ENCODE results near the gene GPER1.
"Not testable (repeated sequence)": the region's sequence is repeated elsewhere in the genome, so short reads cannot be mapped to it uniquely, and the experiment has no call there.

Gene GPER1

GRCh38 chr7:1103009-1103788 lies 15.3 kb downstream of the GPER1 start:
- peak; percentile 26 to 32 for DNase-seq (ENCODE audit: low read depth in 2 of 2)

DNA sequence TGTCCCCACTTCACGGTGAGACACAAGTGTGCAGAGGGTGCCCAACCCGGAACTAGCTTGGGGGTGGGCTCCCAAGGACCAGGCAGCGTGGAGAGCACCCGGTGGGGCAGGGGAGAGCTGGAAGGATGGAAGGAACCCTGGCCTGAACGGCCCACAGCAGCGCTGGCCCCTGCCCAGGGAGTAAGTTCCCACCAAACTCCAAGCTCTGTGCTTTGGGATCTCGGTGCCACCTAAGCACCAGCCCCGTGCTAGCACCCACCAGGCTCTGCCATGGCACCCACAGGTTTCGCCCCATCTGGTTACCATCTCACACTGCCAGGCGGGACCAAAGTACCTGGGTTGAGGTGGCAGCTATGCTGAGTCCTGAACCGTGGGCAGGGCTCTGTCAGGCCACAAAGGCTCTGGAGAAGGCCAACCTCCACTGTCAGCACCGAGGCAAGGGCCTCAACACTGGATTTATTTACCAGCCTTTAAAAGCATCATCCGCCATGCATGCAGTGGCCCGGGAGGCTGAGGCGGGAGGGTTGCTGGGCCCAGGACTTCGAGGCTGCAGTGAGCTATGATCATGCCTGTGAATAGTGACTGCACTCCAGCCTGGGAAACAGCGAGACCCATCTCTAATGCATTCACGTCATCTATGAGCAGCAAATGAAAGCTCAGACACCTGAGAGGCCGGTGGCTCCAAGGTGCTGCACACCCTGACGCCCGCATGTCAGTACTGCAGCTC lies 16.0 kb downstream of the GPER1 start:
- DNase-seq (ENCODE audit: low read depth in 2 of 2), result no peak

DNA sequence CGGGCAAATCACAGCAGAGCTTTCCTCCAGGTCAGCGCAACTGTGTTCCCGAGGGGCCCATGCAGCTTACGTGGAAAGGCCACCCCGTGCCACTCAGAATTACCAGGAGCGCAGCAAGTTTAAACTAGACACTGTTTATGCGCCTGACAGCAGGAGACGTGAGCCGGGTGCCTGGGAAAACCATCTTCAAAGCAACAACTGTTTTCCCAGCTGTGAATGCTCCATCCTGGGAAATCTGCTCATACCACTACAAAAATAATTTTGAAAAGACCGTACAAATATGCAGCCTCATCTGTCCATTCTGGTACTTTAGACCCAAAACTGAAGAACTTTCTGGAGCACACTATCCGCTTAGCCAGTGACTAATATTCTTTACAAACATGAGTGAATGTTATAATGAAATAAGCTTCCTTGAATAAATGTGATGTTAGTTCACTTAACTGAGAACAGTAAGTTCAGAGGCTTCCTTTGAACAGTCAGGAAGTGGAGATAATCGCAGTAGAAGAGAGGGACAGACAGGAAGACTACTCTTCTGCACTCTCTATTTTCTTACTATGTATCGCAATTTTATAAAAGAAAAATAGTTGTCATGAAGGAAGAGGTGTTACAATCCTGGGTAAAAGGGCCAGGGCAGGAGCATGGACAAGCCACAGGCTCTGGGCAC lies 16.7 kb downstream of the GPER1 start:
- no peak for DNase-seq (ENCODE audit: low read depth in 2 of 2)

GRCh38 chr7:1105189-1105588 lies 17.3 kb downstream of the GPER1 start:
- DNase-seq (ENCODE audit: low read depth in 2 of 2), result no peak

DNA sequence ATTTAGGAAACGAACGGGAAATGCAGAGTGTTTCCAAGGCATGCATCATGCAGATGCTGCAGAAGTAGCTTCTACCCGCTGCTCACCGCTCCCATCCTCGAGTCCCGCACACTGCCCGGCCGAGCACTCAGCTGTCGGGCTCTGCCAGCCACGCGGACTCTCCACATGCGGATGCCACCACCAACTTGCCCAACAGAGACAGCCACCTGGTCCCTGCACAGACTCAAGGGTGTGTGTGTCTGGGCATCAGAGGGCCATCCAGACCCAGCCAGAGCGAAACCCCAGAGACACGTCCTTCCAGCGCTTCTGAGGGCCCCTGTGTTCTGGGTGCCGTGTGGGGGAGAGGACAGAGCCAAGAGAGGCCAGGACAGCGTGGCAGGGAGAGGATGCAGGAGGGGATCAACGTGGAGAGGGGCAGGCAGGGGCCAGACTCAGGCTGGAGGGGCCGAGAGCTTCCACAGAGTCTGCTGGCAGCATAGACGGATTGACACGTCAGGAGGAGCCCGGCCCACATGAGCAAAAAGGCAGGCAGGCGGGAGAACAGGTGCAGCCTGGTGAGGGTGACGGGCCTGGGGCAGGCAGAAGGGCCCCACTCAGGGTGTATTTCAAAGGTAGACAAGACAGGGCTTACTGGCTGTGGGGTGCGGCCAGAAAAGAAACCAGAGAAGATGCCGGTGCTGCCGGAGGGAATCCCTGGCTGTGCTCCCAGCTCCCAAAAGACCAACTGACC lies 18.3 kb downstream of the GPER1 start:
- DNase-seq (ENCODE audit: low read depth in 2 of 2), result no peak

GRCh38 chr7:1106793-1107421 lies 19.0 kb downstream of the GPER1 start:
- DNase-seq (ENCODE audit: low read depth in 2 of 2), result no peak

DNA sequence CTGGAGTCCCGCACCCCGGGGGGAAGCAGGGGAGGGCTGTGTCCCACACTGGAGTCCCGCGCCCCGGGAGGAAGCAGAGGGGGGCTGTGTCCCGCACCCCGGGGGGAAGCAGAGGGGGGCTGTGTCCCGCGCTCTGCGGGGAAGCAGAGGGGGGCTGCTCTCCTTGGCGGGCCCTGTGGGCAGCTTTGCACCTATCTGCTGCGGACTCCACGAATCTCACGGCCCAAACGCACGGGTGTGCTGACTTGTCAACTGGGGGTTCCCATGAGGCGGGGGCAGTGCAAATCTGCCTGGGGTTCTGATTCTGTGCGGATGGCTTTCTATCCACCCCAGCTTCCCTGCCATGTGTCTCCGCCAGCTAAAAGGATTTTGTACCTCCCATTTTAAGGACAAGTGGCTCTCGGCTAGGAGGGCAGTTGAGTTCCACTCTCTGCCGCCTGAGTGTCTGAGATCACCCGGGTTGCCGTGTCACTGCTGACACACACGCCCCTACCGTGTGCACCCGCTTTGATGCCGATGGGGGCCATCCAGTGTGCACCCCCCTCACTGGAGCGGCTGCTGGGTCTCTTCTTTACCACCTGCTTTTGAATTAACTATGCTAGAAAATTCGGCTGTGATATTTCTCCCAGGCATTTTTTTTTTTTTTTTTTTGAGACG lies 20.5 kb downstream of the GPER1 start:
- no peak for DNase-seq (ENCODE audit: low read depth in 2 of 2)

DNA sequence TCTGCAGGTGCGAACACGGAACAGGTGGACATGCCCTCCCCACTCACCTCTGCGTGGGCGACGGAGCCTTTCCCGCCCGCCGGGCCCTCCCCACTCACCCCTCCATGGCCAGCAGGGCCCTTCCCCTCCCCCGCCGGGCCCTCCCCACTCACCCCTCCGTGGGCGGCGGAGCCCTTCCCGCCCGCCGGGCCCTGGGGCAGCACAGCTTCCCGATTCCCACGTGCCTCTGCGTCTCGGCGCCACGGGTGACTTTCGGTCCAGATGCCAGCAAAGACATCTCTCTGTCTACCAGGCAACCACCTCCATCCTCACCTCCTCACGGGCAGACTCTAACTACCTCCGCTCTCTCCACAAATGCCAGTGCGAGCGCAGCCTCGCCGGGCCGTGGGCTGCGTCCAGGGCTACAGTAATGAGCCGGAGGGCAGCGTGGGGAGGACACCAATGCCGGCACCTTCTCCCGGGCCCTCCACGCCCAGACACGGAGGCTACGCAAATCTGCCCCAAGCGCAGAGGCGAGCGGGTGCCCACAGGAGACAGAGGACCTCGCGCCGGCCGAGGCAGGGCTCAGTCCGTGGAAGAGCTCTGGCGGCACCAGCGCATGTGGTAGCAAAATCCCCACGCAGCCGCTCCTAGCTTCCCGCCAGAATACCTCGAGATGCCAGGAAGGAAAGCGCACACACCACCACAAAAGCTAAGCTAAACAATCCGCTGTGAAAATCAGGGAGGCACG lies 21.8 kb downstream of the GPER1 start:
- no peak for DNase-seq (ENCODE audit: low read depth in 2 of 2)

DNA sequence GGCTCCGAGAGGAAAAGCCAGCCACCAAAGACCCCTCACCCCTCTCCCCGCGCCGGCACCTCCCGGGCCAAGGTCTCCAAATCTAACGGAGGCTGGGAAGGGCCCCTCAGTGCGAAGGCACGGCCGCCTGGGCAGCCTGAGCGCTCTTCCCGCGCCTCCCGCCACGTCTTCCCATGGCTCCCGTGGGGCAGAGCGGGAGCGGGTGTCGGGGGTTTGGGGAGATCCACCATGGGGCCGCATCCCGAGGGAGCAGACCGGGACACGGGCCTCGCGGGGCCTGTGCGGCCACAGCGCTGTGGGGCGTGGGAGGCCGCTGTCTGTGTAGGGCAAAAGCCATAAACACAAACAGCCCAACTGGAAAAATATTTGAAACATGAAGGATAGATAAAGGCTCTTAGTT lies 22.4 kb downstream of the GPER1 start:
- no peak for DNase-seq (ENCODE audit: low read depth in 2 of 2)

GRCh38 chr7:1111156-1111555 lies 23.2 kb downstream of the GPER1 start:
- no peak for DNase-seq (ENCODE audit: low read depth in 2 of 2)

DNA sequence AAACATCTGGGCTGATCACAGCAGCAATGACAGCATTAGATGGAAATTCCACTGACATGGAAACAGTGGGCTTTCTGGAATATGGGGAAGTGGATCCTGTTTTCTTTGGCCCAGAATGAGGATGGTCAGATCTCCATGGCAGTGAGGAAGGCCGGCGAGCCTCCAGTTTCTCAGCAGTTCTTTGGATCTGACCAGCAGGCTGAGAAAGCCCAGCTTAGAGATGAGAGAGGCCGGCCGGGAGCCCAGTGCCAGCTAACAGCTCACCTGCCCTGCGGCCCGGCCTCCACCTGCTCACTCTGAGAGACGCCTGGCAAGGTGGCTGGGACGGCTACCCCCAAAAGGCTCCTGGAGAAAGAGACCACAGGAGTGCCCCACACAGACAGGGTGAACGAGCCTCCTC lies 24.2 kb downstream of the GPER1 start:
- no peak for DNase-seq (ENCODE audit: low read depth in 2 of 2)

DNA sequence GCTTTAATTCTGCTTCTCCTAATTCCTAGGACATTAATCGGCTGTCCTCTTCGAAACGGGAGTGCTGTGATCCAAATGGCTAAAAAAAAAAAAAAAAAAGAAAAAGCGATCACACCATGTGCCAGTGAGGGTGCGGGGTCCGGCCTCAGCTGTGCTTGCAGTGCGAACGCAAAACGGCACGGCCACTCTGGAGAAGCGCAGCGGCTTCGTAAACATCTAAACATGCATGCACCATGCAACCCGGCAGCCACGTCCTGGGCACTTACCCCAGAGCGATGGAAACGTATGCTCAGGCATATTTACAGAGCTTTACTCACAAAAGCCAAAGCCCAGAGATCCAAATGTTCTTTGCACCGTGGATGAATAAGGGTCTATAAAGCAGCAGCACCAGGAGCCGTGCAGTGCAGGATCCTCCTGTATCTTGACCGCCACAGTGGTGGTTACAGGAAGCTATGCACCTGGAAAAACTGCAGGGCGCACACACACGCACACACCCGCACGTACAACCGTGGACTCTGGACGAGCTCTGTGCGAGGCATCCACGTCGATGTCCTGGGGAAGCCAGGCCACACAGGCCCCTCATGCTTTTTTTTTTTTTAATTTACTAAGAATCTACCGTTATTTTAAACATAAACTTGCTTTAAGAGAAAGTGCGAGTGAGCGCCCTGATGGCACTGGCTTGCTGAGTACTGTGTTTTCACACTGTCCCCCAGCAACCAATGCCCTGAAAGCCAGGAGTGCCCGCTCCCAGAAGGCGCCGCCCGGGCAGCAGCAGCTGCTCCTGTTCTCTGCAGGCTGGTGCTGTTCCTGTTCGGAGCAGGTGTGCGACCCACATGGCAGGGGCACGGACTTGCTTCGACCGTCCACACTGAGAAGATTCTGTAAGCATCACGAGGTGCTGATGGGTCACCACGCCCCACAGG lies 25.0 kb downstream of the GPER1 start:
- no peak for DNase-seq (ENCODE audit: low read depth in 2 of 2)

- no peak for DNase-seq (ENCODE audit: low read depth in 2 of 2)
Observed at GRCh38 chr7:1113548-1113885, 25.6 kb downstream of the GPER1 start.

DNA sequence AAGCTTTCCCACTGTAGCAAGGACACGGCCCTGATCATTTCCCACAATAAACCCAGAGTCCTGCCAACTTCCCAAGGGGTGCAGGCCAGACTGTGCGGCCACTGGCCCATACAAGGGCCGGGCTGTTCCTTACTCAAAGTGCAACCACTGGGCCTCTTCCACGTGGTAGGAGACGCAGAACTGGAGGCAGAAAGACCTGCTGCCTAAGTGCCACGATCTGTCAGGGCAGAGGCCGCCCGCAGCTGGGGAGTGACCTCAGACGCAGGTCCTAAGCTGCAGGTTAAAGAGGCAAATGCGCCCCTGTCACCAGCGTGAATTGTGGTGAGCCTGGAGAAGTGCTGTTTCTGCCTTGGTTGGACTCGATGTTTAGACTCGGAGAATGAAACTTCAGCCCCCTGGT lies 26.2 kb downstream of the GPER1 start:
- DNase-seq (ENCODE audit: low read depth in 2 of 2), result no peak

- no peak for DNase-seq (ENCODE audit: low read depth in 2 of 2)
Observed at GRCh38 chr7:1114505-1114904, 26.6 kb downstream of the GPER1 start.

DNA sequence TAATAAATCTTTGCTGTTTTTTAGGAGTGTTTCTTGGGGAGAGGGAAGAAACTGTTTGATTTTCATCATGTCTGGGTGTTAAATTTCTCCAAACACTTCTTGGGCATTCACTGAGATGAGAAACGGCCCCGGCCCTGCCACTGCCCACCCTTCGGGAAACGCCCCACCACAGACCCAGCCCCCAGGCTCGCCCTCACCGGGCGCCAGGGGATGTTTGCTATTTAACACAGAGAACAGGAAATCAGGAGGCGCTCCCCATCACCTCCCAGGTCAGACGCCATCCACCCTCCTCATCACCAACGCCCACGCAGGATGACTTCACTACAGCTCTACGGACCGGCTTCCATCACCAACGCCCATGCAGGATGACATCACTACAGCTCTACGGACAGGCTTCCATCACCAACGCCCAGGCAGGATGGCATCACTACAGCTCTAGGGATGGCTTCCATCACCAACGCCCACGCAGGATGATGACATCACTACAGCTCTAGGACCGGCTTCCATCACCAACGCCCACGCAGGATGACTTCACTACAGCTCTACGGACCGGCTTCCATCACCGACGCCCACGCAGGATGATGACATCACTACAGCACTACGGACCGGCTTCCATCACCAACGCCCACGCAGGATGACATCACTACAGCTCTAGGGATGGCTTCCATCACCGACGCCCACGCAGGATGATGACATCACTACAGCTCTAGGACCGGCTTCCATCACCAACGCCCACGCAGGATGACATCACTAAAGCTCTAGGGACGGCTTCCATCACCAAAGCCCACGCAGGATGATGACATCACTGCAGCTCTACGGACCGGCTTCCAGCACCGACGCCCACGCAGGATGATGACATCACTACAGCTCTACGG lies 27.5 kb downstream of the GPER1 start:
- DNase-seq (ENCODE audit: low read depth in 2 of 2), result not testable (repeated sequence)

DNA sequence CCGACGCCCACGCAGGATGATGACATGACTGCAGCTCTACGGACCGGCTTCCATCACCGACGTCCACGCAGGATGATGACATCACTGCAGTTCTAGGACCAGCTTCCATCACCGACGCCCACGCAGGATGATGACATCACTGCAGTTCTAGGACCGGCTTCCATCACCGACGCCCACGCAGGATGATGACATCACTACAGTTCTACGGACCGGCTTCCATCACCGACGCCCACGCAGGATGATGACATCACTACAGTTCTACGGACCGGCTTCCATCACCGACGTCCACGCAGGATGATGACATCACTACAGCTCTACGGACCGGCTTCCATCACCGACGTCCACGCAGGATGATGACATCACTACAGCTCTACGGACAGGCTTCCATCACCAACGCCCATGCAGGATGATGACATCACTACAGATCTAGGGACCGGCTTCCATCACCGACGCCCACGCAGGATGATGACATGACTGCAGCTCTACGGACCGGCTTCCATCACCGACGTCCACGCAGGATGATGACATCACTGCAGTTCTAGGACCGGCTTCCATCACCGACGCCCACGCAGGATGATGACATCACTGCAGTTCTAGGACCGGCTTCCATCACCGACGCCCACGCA lies 28.6 kb downstream of the GPER1 start:
- DNase-seq (ENCODE audit: low read depth in 2 of 2), result not testable (repeated sequence)

DNA sequence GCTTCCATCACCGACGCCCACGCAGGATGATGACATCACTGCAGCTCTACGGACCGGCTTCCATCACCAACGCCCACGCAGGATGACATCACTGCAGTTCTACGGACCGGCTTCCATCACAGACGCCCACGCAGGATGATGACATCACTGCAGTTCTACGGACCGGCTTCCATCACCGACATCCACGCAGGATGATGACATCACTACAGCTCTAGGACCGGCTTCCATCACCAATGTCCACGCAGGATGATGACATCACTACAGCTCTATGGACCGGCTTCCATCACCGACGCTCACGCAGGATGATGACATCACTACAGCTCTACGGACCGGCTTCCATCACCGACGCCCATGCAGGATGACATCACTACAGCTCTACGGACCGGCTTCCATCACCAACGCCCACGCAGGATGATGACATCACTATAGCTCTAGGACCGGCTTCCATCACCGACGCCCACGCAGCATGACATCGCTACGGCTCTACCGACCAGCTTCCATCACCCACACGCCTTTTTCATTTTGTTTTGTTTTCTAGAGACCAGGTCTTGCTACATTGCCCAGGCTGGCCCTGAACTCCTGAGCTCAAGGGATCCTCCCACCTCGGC lies 29.5 kb downstream of the GPER1 start:
- no peak for DNase-seq (ENCODE audit: low read depth in 2 of 2)
